CD4-positive, alpha-beta T cell (primary cell): ENCODE data around the gene MACROH2A1. TPM values are rescaled to one million over a fixed set of nuclear protein-coding genes. Genes with fewer than 3 reads are reported as not detected.

Experiments used
- ATAC-seq: fragments of 200-7000 bp; cut with Tn5 transposase; one replicate; pipeline ENCODE4 v1.10.0; 2022; ENCODE audit warnings: mild to moderate bottlenecking; ENCODE audit not compliant: poor library complexity
- CTCF ChIA-PET: fragments of 350-600 bp; sonication (Branson Sonifier 250); formaldehyde crosslinking; loops from one replicate; lab custom pipeline; 2021; ENCODE audit warnings: antibody characterized with exemption, inconsistent platforms; lab: Charles Lee
- POLR2A ChIA-PET: fragments of 350-600 bp; sonication (Branson Sonifier 250); formaldehyde crosslinking; loops from one replicate; lab custom pipeline; 2021; ENCODE audit warnings: antibody characterized with exemption, inconsistent platforms; lab: Charles Lee
- DNase-seq, 14 experiments: peaks; one replicate each; pipeline ENCODE4 v3.0.0-alpha.2; 2013 to 2020; ENCODE audit warnings: mixed read lengths in 2 of 14
- H3K27ac ChIP-seq, 2 donors: one replicate each; pipeline versions ENCODE4 v1.5.1 to v1.7.0; 2013; ENCODE audit warnings: low read length in 2 of 2, low read depth in 1 of 2, mild to moderate bottlenecking in 1 of 2
- H3K27me3 ChIP-seq, 2 experiments: 1 replicate in 1 of 2; 2 replicates in 1 of 2; pipeline versions ENCODE4 v1.6.1 to v1.7.0; 2013; ENCODE audit warnings: low read length in 2 of 2, control low read depth in 1 of 2, mild to moderate bottlenecking in 1 of 2, moderate library complexity in 1 of 2; ENCODE audit not compliant: insufficient read depth in 2 of 2, control insufficient read depth in 1 of 2
- H3K36me3 ChIP-seq: one replicate; pipeline ENCODE4 v1.6.1; 2013; ENCODE audit warnings: low read length, control low read depth; ENCODE audit not compliant: insufficient read depth
- H3K4me1 ChIP-seq: one replicate; pipeline ENCODE4 v1.6.1; 2013; ENCODE audit warnings: low read length, control low read depth; ENCODE audit not compliant: insufficient read depth
- H3K4me3 ChIP-seq: one replicate; pipeline ENCODE4 v1.5.1; 2013; ENCODE audit warnings: mild to moderate bottlenecking, low read length, moderate library complexity
- H3K9me3 ChIP-seq, 2 experiments: 1 replicate in 1 of 2; 2 replicates in 1 of 2; pipeline versions ENCODE4 v1.6.1 to v1.7.0; 2013; ENCODE audit warnings: low read length in 2 of 2, mild to moderate bottlenecking in 2 of 2, control low read depth in 1 of 2, moderate library complexity in 1 of 2; ENCODE audit not compliant: control insufficient read depth in 1 of 2, insufficient read depth in 1 of 2
- H3K27ac Mint-ChIP-seq: one replicate; pipeline ENCODE4 v1.8.0; 2020; ENCODE audit warnings: mixed read lengths
- H3K27me3 Mint-ChIP-seq: one replicate; pipeline ENCODE4 v1.8.0; 2021; ENCODE audit warnings: mixed read lengths
- H3K36me3 Mint-ChIP-seq: one replicate; pipeline ENCODE4 v1.8.0; 2021; ENCODE audit warnings: low read depth, mixed read lengths
- H3K4me1 Mint-ChIP-seq: one replicate; pipeline ENCODE4 v1.8.0; 2021; ENCODE audit warnings: low read depth, mixed read lengths
- H3K4me3 Mint-ChIP-seq: one replicate; pipeline ENCODE4 v1.8.0; 2020; ENCODE audit warnings: mild to moderate bottlenecking, mixed read lengths
- H3K9me3 Mint-ChIP-seq: one replicate; pipeline ENCODE4 v1.8.0; 2020; ENCODE audit warnings: mixed read lengths
- CTCF ChIP-seq: fragments of 200-600 bp; IDR thresholded peaks from one replicate; pipeline ENCODE4 v1.8.0; 2022; ENCODE audit warnings: antibody characterized with exemption, mild to moderate bottlenecking
- intact Hi-C, 2 experiments: fragments of 100-400 bp; cut with DNase I in 1 of 2; cut with micrococcal nuclease in 1 of 2; formaldehyde crosslinking; loops; one replicate each; pipeline versions ENCODE4 v1.15.1 to v1.9.0; 2023 to 2025; cut with DNase I, micrococcal nuclease
- total RNA-seq, 174 experiments: library from RNA in 2 of 174; stranded (reverse) in 2 of 174; gene quantifications; one replicate each; pipeline ENCODE4 v1.2.3 and lab custom pipeline; 2021 to 2026

MACROH2A1 gene
- total RNA-seq, 2 experiments from 2014 or later = 114 to 120 TPM

GRCh38 chr5:135417083-135417482 lies 18.1 kb upstream of the MACROH2A1 start:
- H3K27ac ChIP-seq = no peak overlapping the region
- Mint-ChIP-seq H3K9me3 (peaks cover 14% of the 10 kb centered on the region), H3K4me1 (no peaks in the 10 kb centered on the region), H3K27ac (no peak overlapping the region), H3K4me3 (no peak overlapping the region), H3K27me3 (peaks cover 60% of the 10 kb centered on the region), H3K36me3 (no peaks in the 10 kb centered on the region)
- POLR2A ChIA-PET = no interaction called here
- CTCF ChIA-PET = no interaction called here
- H3K4me3 ChIP-seq = no peak overlapping the region
- H3K27me3 ChIP-seq = peaks cover 7 to 14% of the 10 kb centered on the region in 2 experiments
- H3K4me1 ChIP-seq = no peaks in the 10 kb centered on the region
- ATAC-seq (no peak), DNase-seq (no peak)
- peaks cover 0 to 8% of the 10 kb centered on the region in 2 experiments for H3K9me3 ChIP-seq
- TF ChIP-seq CTCF = no peak
- H3K36me3 ChIP-seq = no peaks in the 10 kb centered on the region
- intact Hi-C loops = no loop called here

- Mint-ChIP-seq H3K4me1 (peaks cover 3% of the 10 kb centered on the region), H3K27ac (no peak overlapping the region), H3K4me3 (no peak overlapping the region), H3K27me3 (peaks cover 4% of the 10 kb centered on the region), H3K9me3 (peaks cover 2% of the 10 kb centered on the region), H3K36me3 (no peaks in the 10 kb centered on the region)
- DNase-seq = no peak
- Histone ChIP-seq H3K9me3 (peaks cover 0 to 9% of the 10 kb centered on the region in 2 experiments), H3K36me3 (no peaks in the 10 kb centered on the region), H3K27me3 (peaks cover 0 to 3% of the 10 kb centered on the region in 2 experiments), H3K4me3 (no peak overlapping the region), H3K4me1 (no peaks in the 10 kb centered on the region), H3K27ac (no peak overlapping the region)
- no peak for TF ChIP-seq CTCF
- ChIA-PET CTCF (no interaction called here), POLR2A (no interaction called here)
- ATAC-seq = no peak
- intact Hi-C loops = no loop called here
These were observed 6.1 kb upstream of the MACROH2A1 start for GRCh38 chr5:135405082-135405481.

DNA sequence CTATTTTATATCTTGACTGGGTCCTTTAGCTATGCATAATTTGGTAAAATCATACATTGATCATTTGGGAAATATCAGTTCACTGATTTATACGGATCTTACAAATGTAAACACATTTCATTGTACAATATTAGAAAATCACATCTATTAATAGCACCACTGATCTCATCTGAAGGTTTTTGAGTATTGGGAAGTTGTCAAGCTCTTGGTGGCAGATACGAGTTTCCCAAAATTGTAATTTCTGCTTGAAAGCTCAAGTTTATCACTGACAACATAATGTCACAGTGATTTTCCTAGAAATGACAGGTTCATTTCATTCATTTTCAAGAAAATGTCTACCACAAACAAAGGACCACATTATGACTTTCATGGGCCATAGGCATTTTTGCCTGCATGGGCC lies 3.0 kb upstream of the MACROH2A1 start:
- ChIA-PET CTCF (no interaction called here), POLR2A (no interaction called here)
- no peak overlapping the region for H3K27ac Mint-ChIP-seq
- no peak for TF ChIP-seq CTCF
- intact Hi-C loops = no loop called here
- no peak for DNase-seq
- Histone ChIP-seq H3K4me1 (peaks cover 23% of the 10 kb centered on the region), H3K27me3 (peaks cover 0 to 3% of the 10 kb centered on the region in 2 experiments), H3K4me3 (no peak overlapping the region), H3K9me3 (no peaks in the 10 kb centered on the region), H3K36me3 (no peaks in the 10 kb centered on the region), H3K27ac (no peak overlapping the region)
- H3K4me1 Mint-ChIP-seq = peaks cover 24% of the 10 kb centered on the region
- H3K27me3 Mint-ChIP-seq = no peaks in the 10 kb centered on the region
- no peak for ATAC-seq
- H3K9me3 Mint-ChIP-seq = no peaks in the 10 kb centered on the region
- peaks cover 12% of the 10 kb centered on the region for H3K36me3 Mint-ChIP-seq
- H3K4me3 Mint-ChIP-seq = peak overlapping the region; percentile 63
